ENCODE results near the gene POLR1E.

DNA sequence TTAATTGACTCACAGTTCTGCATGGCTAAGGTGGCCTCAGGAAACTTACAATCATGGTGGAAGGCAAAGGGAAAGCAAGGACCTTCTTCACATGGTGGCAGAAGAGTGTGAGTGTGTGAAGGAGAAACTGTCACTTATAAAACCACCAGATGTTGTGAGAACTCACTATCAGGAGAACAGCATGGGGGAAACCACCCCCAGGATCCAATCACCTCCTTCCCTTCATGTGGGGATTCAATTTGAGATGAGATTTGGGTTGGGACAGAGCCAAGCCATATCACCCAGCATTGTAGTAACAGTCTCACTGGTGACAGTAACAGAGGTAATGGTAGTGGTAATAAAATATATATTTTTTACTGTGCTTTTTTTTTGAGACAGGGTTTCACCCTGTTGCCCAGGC lies 38.6 kb upstream of the POLR1E start:
- TF ChIP-seq, protein P1, sequence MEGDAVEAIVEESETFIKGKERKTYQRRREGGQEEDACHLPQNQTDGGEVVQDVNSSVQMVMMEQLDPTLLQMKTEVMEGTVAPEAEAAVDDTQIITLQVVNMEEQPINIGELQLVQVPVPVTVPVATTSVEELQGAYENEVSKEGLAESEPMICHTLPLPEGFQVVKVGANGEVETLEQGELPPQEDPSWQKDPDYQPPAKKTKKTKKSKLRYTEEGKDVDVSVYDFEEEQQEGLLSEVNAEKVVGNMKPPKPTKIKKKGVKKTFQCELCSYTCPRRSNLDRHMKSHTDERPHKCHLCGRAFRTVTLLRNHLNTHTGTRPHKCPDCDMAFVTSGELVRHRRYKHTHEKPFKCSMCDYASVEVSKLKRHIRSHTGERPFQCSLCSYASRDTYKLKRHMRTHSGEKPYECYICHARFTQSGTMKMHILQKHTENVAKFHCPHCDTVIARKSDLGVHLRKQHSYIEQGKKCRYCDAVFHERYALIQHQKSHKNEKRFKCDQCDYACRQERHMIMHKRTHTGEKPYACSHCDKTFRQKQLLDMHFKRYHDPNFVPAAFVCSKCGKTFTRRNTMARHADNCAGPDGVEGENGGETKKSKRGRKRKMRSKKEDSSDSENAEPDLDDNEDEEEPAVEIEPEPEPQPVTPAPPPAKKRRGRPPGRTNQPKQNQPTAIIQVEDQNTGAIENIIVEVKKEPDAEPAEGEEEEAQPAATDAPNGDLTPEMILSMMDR (IDR thresholded peaks at IDR 0.05) = no peak
- no peak for TF ChIP-seq POLR2AphosphoS5 (IDR thresholded peaks at IDR 0.05; ENCODE audit: insufficient read depth in 1 of 2, low read depth in 1 of 2)
